CD4-positive, alpha-beta T cell (primary cell): ENCODE results near the gene STARD3. TPM values are rescaled to one million over a fixed set of nuclear protein-coding genes. Genes with fewer than 3 reads are reported as not detected.

Experiments used
- ATAC-seq: fragments of 200-7000 bp; cut with Tn5 transposase; one replicate; pipeline ENCODE4 v1.10.0; 2022; ENCODE audit warnings: mild to moderate bottlenecking; ENCODE audit not compliant: poor library complexity
- CTCF ChIA-PET: fragments of 350-600 bp; sonication (Branson Sonifier 250); formaldehyde crosslinking; loops from one replicate; lab custom pipeline; 2021; ENCODE audit warnings: antibody characterized with exemption, inconsistent platforms; lab: Charles Lee
- POLR2A ChIA-PET: fragments of 350-600 bp; sonication (Branson Sonifier 250); formaldehyde crosslinking; loops from one replicate; lab custom pipeline; 2021; ENCODE audit warnings: antibody characterized with exemption, inconsistent platforms; lab: Charles Lee
- DNase-seq, 14 experiments: peaks; one replicate each; pipeline ENCODE4 v3.0.0-alpha.2; 2013 to 2020; ENCODE audit warnings: mixed read lengths in 2 of 14
- H3K27ac ChIP-seq, 2 donors: one replicate each; pipeline versions ENCODE4 v1.5.1 to v1.7.0; 2013; ENCODE audit warnings: low read length in 2 of 2, low read depth in 1 of 2, mild to moderate bottlenecking in 1 of 2
- H3K27me3 ChIP-seq, 2 experiments: 1 replicate in 1 of 2; 2 replicates in 1 of 2; pipeline versions ENCODE4 v1.6.1 to v1.7.0; 2013; ENCODE audit warnings: low read length in 2 of 2, control low read depth in 1 of 2, mild to moderate bottlenecking in 1 of 2, moderate library complexity in 1 of 2; ENCODE audit not compliant: insufficient read depth in 2 of 2, control insufficient read depth in 1 of 2
- H3K36me3 ChIP-seq: one replicate; pipeline ENCODE4 v1.6.1; 2013; ENCODE audit warnings: low read length, control low read depth; ENCODE audit not compliant: insufficient read depth
- H3K4me1 ChIP-seq: one replicate; pipeline ENCODE4 v1.6.1; 2013; ENCODE audit warnings: low read length, control low read depth; ENCODE audit not compliant: insufficient read depth
- H3K4me3 ChIP-seq: one replicate; pipeline ENCODE4 v1.5.1; 2013; ENCODE audit warnings: mild to moderate bottlenecking, low read length, moderate library complexity
- H3K9me3 ChIP-seq, 2 experiments: 1 replicate in 1 of 2; 2 replicates in 1 of 2; pipeline versions ENCODE4 v1.6.1 to v1.7.0; 2013; ENCODE audit warnings: low read length in 2 of 2, mild to moderate bottlenecking in 2 of 2, control low read depth in 1 of 2, moderate library complexity in 1 of 2; ENCODE audit not compliant: control insufficient read depth in 1 of 2, insufficient read depth in 1 of 2
- H3K27ac Mint-ChIP-seq: one replicate; pipeline ENCODE4 v1.8.0; 2020; ENCODE audit warnings: mixed read lengths
- H3K27me3 Mint-ChIP-seq: one replicate; pipeline ENCODE4 v1.8.0; 2021; ENCODE audit warnings: mixed read lengths
- H3K36me3 Mint-ChIP-seq: one replicate; pipeline ENCODE4 v1.8.0; 2021; ENCODE audit warnings: low read depth, mixed read lengths
- H3K4me1 Mint-ChIP-seq: one replicate; pipeline ENCODE4 v1.8.0; 2021; ENCODE audit warnings: low read depth, mixed read lengths
- H3K4me3 Mint-ChIP-seq: one replicate; pipeline ENCODE4 v1.8.0; 2020; ENCODE audit warnings: mild to moderate bottlenecking, mixed read lengths
- H3K9me3 Mint-ChIP-seq: one replicate; pipeline ENCODE4 v1.8.0; 2020; ENCODE audit warnings: mixed read lengths
- intact Hi-C, 2 experiments: fragments of 100-400 bp; cut with DNase I in 1 of 2; cut with micrococcal nuclease in 1 of 2; formaldehyde crosslinking; loops; one replicate each; pipeline versions ENCODE4 v1.15.1 to v1.9.0; 2023 to 2025; cut with DNase I, micrococcal nuclease
- total RNA-seq, 174 experiments: library from RNA in 2 of 174; stranded (reverse) in 2 of 174; gene quantifications; one replicate each; pipeline ENCODE4 v1.2.3 and lab custom pipeline; 2021 to 2026
- TF ChIP-seq, protein P1 (sequence below): fragments of 200-600 bp; IDR thresholded peaks from one replicate; pipeline ENCODE4 v1.8.0; 2022; ENCODE audit warnings: antibody characterized with exemption, mild to moderate bottlenecking

Gene STARD3
- total RNA-seq, 2 experiments from 2014 or later: 96.5 to 99.9 TPM

DNA sequence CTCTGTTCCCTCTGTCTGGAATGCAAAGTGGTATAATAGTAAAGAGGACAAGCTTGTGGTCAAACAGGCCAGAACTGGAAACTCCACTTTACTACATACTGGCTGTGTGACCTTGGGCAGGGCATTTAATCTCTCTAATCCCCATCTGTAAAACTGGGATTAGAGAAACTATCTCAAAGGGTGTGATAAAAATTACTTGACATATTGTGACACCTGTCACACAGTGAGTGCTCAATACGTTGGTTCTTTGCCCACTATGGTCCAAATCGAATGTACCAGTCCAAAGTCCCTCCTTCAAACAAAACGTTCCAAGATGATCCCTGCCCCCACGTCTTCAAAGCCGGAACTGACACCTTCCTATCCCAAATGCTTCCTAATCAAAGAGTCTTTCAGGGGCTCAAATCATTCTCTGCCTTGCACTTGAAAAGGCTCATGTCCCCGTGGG is 50.2 kb downstream of the STARD3 start:
- H3K4me1 ChIP-seq: peaks cover 19% of the 10 kb centered on the region
- peaks cover 22% of the 10 kb centered on the region for H3K36me3 ChIP-seq
- Mint-ChIP-seq H3K27me3 (no peaks in the 10 kb centered on the region), H3K36me3 (peaks cover 56% of the 10 kb centered on the region), H3K27ac (peak overlapping the region; percentile 98), H3K9me3 (no peaks in the 10 kb centered on the region), H3K4me1 (peaks cover 31% of the 10 kb centered on the region), H3K4me3 (peak overlapping the region; percentile 100)
- no peak overlapping the region for H3K27ac ChIP-seq
- POLR2A ChIA-PET: interaction anchor here (1.0 to 2.1 kb wide), 10 partner anchors 10 to 531 kb away, joined by 3 to 23 read pairs (median 4); partner anchors contain the start of genes MIEN1 and PNMT
- TF ChIP-seq, protein P1, sequence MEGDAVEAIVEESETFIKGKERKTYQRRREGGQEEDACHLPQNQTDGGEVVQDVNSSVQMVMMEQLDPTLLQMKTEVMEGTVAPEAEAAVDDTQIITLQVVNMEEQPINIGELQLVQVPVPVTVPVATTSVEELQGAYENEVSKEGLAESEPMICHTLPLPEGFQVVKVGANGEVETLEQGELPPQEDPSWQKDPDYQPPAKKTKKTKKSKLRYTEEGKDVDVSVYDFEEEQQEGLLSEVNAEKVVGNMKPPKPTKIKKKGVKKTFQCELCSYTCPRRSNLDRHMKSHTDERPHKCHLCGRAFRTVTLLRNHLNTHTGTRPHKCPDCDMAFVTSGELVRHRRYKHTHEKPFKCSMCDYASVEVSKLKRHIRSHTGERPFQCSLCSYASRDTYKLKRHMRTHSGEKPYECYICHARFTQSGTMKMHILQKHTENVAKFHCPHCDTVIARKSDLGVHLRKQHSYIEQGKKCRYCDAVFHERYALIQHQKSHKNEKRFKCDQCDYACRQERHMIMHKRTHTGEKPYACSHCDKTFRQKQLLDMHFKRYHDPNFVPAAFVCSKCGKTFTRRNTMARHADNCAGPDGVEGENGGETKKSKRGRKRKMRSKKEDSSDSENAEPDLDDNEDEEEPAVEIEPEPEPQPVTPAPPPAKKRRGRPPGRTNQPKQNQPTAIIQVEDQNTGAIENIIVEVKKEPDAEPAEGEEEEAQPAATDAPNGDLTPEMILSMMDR: no peak
- intact Hi-C loops: loop anchor here (2.0 to 5.0 kb wide), 5 partner anchors 42 to 294 kb away; partner anchors contain the start of genes PSMD3 (in 1 of the 2) and STARD3 (in 1 of the 2)
- ATAC-seq (no peak), DNase-seq (no peak)
- CTCF ChIA-PET: interaction anchor here (1.4 to 2.5 kb wide), 4 partner anchors 10 to 66 kb away, joined by 3 to 10 read pairs (median 4); partner anchors contain the start of gene PNMT
- H3K9me3 ChIP-seq: no peaks in the 10 kb centered on the region
- no peaks in the 10 kb centered on the region for H3K27me3 ChIP-seq
- H3K4me3 ChIP-seq: peak overlapping the region; percentile 74

DNA sequence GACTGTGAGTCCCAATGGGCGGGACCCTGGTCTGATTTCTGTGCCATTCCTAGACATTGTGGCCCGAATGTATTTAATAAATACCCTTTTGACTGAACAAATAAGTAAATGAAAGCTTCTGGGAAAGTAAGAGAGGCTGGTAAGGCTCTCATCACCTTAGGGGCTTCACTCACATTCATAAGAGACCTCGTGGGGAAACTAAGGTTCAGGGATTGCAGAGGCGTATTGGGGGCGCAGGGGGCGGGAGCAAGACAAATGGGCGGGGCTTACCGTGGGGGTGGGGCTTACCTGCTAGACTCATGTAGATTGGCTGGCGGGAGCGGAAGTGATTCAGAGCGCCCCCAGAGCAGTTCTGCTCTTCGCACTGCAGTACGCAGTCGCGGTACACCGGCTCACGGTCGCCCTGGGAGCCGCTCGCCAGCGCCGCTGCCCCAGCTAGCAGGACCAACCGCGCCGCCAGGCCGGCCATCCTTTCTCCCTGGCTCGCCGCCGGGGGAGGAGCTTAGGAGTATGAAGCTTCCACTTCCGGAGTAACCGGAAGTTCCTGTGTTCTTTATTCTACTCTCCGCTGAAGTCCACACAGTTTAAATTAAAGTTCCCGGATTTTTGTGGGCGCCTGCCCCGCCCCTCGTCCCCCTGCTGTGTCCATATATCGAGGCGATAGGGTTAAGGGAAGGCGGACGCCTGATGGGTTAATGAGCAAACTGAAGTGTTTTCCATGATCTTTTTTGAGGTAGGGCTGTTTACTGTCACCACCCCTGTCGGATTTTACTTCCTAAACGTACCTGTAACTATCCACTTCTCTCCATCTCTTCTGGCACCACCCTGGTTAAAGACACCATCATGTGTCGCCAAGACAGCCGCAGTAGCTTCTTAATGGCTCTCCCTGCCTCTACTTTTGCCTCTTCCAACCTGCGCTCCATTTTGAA is 50.9 kb downstream of the STARD3 start, which contains the start of gene PGAP3:
TSS of gene PGAP3 (minus strand) at position 512 of the 929 bp plus-strand sequence. CDS start at position 469, 43 bp downstream.
- H3K4me1 ChIP-seq: peaks cover 19% of the 10 kb centered on the region

More for the DNA sequence above, 50.9 kb downstream of the STARD3 start, which contains the start of gene PGAP3:
- DNase-seq (peak; percentile 66 to 91 (median 74)), ATAC-seq (peak; percentile 87)
- Mint-ChIP-seq H3K9me3 (no peaks in the 10 kb centered on the region), H3K4me3 (peak within 1 kb of the TSS; percentile 100), H3K27me3 (no peaks in the 10 kb centered on the region), H3K4me1 (peaks cover 31% of the 10 kb centered on the region), H3K27ac (peak within 1 kb of the TSS; percentile 98), H3K36me3 (peaks cover 49% of the 10 kb centered on the region)
- intact Hi-C loops: loop anchor here (1.0 to 5.0 kb wide), 6 partner anchors 41 to 293 kb away; partner anchors contain the start of genes MIEN1 (in 1 of the 2), PSMD3 (in 1 of the 2) and STARD3 (in 1 of the 2)
- Histone ChIP-seq H3K27ac (peak within 1 kb of the TSS; percentile 83), H3K9me3 (no peaks in the 10 kb centered on the region), H3K4me3 (peak within 1 kb of the TSS; percentile 74), H3K27me3 (no peaks in the 10 kb centered on the region), H3K36me3 (peaks cover 22% of the 10 kb centered on the region)
- TF ChIP-seq, protein P1: no peak
- POLR2A ChIA-PET: interaction anchor here (0.6 to 2.1 kb wide), 19 partner anchors 10 to 531 kb away, joined by 3 to 23 read pairs (median 3); partner anchors contain the start of genes MIEN1, PNMT and RPL19
- CTCF ChIA-PET: interaction anchor here (0.5 to 2.5 kb wide), 9 partner anchors 8 to 524 kb away, joined by 3 to 10 read pairs (median 4); partner anchors contain the start of genes MIEN1, PNMT and TCAP
